ENCODE results near the gene MPST.

The MPST gene

GRCh38 chr22:37027556-37027955 is 8.0 kb downstream of the MPST start:
- no peak overlapping the region for H3K27ac ChIP-seq
- no peak overlapping the region for H3K9ac ChIP-seq
- no peaks in the 10 kb centered on the region for H3K4me1 ChIP-seq
- no peaks in the 10 kb centered on the region for H3K79me2 ChIP-seq
- no peak overlapping the region for H3K4me2 ChIP-seq (ENCODE audit: low read length)
- TF ChIP-seq, protein P1, sequence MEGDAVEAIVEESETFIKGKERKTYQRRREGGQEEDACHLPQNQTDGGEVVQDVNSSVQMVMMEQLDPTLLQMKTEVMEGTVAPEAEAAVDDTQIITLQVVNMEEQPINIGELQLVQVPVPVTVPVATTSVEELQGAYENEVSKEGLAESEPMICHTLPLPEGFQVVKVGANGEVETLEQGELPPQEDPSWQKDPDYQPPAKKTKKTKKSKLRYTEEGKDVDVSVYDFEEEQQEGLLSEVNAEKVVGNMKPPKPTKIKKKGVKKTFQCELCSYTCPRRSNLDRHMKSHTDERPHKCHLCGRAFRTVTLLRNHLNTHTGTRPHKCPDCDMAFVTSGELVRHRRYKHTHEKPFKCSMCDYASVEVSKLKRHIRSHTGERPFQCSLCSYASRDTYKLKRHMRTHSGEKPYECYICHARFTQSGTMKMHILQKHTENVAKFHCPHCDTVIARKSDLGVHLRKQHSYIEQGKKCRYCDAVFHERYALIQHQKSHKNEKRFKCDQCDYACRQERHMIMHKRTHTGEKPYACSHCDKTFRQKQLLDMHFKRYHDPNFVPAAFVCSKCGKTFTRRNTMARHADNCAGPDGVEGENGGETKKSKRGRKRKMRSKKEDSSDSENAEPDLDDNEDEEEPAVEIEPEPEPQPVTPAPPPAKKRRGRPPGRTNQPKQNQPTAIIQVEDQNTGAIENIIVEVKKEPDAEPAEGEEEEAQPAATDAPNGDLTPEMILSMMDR (IDR thresholded peaks at IDR 0.05): no peak
- no peaks in the 10 kb centered on the region for H3K36me3 ChIP-seq (ENCODE audit: control insufficient read depth, insufficient read depth, low read length)
- H3K4me3 ChIP-seq (ENCODE audit: low read depth, low read length): no peak overlapping the region
- H3K27me3 ChIP-seq (ENCODE audit: control insufficient read depth, insufficient read depth, low read length): no peaks in the 10 kb centered on the region
- H3K9me3 ChIP-seq (ENCODE audit: control insufficient read depth, low read length): no peaks in the 10 kb centered on the region
- no peak overlapping the region for H2AFZ ChIP-seq

- TF ChIP-seq, protein P1 (IDR thresholded peaks at IDR 0.05): no peak
- H3K9me3 ChIP-seq (ENCODE audit: control insufficient read depth, low read length): no peaks in the 10 kb centered on the region
- H3K79me2 ChIP-seq: no peaks in the 10 kb centered on the region
- H3K4me2 ChIP-seq (ENCODE audit: low read length): no peak overlapping the region
- no peaks in the 10 kb centered on the region for H3K4me1 ChIP-seq
- no peak overlapping the region for H3K9ac ChIP-seq
- no peak overlapping the region for H3K27ac ChIP-seq
- no peaks in the 10 kb centered on the region for H3K36me3 ChIP-seq (ENCODE audit: control insufficient read depth, insufficient read depth, low read length)
- H3K27me3 ChIP-seq (ENCODE audit: control insufficient read depth, insufficient read depth, low read length): no peaks in the 10 kb centered on the region
- no peak overlapping the region for H3K4me3 ChIP-seq (ENCODE audit: low read depth, low read length)
- no peak overlapping the region for H2AFZ ChIP-seq
These were observed 9.4 kb downstream of the MPST start for GRCh38 chr22:37028692-37029674.

GRCh38 chr22:37030560-37031281 is 11.2 kb downstream of the MPST start:
- Histone ChIP-seq H2AFZ (no peak overlapping the region), H3K36me3 (ENCODE audit: control insufficient read depth, insufficient read depth, low read length) (no peaks in the 10 kb centered on the region), H3K9ac (no peak overlapping the region), H3K4me2 (ENCODE audit: low read length) (no peak overlapping the region), H3K4me3 (ENCODE audit: low read depth, low read length) (no peak overlapping the region), H3K27ac (no peak overlapping the region), H3K79me2 (no peaks in the 10 kb centered on the region), H3K4me1 (no peaks in the 10 kb centered on the region), H3K9me3 (ENCODE audit: control insufficient read depth, low read length) (no peaks in the 10 kb centered on the region), H3K27me3 (ENCODE audit: control insufficient read depth, insufficient read depth, low read length) (no peaks in the 10 kb centered on the region)
- TF ChIP-seq, protein P1 (IDR thresholded peaks at IDR 0.05): no peak

DNA sequence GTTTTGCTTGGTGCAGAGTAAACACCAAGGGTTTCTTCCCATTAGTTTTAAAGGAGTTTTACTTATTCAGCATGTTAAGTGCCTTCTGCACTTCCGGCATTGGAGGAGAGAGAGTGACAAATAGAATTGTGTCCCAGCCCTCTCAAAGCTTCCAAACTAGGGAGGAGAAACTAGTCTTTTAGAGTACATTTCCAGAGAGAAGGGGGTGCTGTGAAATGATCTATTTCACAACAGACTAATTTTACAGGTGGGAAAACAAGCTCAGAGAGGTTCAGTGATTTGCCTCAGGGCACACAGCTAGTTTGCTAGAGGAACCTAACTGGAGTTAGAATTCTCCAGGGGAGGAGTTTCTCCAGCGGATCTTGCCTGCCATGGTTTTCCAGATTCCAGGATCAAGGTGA is 12.6 kb downstream of the MPST start:
- TF ChIP-seq, protein P1 (IDR thresholded peaks at IDR 0.05): no peak
- no peak overlapping the region for H3K4me2 ChIP-seq (ENCODE audit: low read length)
- no peaks in the 10 kb centered on the region for H3K9me3 ChIP-seq (ENCODE audit: control insufficient read depth, low read length)
- H3K27me3 ChIP-seq (ENCODE audit: control insufficient read depth, insufficient read depth, low read length): no peaks in the 10 kb centered on the region
- no peak overlapping the region for H3K9ac ChIP-seq
- H3K4me1 ChIP-seq: no peaks in the 10 kb centered on the region
- H2AFZ ChIP-seq: no peak overlapping the region
- H3K27ac ChIP-seq: no peak overlapping the region
- no peaks in the 10 kb centered on the region for H3K79me2 ChIP-seq
- H3K4me3 ChIP-seq (ENCODE audit: low read depth, low read length): no peak overlapping the region
- H3K36me3 ChIP-seq (ENCODE audit: control insufficient read depth, insufficient read depth, low read length): no peaks in the 10 kb centered on the region
